Measurements from ENCODE around the gene OCRL. TPM values are rescaled to one million over a fixed set of nuclear protein-coding genes. Genes with fewer than 3 reads are reported as not detected.

The OCRL gene
- total RNA-seq: 12.8 and 13.5 TPM in 2 replicates

GRCh38 chrX:129540068-129540653 is at the start of gene OCRL:
Gene OCRL, plus strand, starts transcription at chrX:129540259. Its CDS starts 181 bp downstream, at chrX:129540440.

GRCh38 chrX:129523079-129523911 is 16.8 kb upstream of the OCRL start, which contains the start of gene SMARCA1:
Gene SMARCA1, minus strand, starts transcription at chrX:129523490. Its CDS starts 120 bp downstream, at chrX:129523370.

Other genes starting within 250 kb of the OCRL start
- gene SMARCA1, start 16.8 kb upstream of the OCRL start, total RNA-seq: 42.6 and 55.9 TPM in 2 replicates
- 29.8 and 35.0 TPM in 2 replicates for gene APLN, start 114.7 kb downstream of the OCRL start, total RNA-seq
- gene XPNPEP2, start 198.7 kb downstream of the OCRL start, total RNA-seq: 81.5 and 86.4 TPM in 2 replicates
- gene SASH3, start 239.7 kb downstream of the OCRL start, total RNA-seq: not detected in 2 replicates

Measured in cardiac ventricle fibroblast (primary cell).